ENCODE data around the gene NOS1AP.

DNA sequence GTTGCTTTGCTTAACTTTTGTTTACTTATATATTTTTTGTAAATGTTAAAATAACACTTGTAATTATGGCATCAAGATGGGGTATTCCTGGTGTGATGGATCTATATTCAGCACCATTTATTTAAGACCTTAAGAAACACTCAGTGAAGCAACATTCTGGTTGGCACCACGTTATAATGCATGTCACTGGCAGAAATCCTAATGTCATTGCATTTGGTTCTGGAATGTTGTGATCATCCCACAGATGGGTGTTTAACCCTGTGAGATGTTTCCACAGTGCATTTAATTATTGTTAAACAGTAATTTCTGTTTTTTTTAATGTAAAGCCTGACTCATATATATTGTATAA, 116.5 kb downstream of the NOS1AP start:
- TF ChIP-seq, protein P1, sequence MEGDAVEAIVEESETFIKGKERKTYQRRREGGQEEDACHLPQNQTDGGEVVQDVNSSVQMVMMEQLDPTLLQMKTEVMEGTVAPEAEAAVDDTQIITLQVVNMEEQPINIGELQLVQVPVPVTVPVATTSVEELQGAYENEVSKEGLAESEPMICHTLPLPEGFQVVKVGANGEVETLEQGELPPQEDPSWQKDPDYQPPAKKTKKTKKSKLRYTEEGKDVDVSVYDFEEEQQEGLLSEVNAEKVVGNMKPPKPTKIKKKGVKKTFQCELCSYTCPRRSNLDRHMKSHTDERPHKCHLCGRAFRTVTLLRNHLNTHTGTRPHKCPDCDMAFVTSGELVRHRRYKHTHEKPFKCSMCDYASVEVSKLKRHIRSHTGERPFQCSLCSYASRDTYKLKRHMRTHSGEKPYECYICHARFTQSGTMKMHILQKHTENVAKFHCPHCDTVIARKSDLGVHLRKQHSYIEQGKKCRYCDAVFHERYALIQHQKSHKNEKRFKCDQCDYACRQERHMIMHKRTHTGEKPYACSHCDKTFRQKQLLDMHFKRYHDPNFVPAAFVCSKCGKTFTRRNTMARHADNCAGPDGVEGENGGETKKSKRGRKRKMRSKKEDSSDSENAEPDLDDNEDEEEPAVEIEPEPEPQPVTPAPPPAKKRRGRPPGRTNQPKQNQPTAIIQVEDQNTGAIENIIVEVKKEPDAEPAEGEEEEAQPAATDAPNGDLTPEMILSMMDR (conservative IDR thresholded peaks at IDR 0.05; ENCODE audit: low read length) = no peak
- no peak for TF ChIP-seq EZH2phosphoT487 (IDR thresholded peaks at IDR 0.05; ENCODE audit: borderline replicate concordance, low read depth, low read length)

Data from OCI-LY7 (cell line).